ENCODE results near the gene ZNF862.

GRCh38 chr7:149864751-149865150 is 26.6 kb downstream of the ZNF862 start:
- TF ChIP-seq, protein P1, sequence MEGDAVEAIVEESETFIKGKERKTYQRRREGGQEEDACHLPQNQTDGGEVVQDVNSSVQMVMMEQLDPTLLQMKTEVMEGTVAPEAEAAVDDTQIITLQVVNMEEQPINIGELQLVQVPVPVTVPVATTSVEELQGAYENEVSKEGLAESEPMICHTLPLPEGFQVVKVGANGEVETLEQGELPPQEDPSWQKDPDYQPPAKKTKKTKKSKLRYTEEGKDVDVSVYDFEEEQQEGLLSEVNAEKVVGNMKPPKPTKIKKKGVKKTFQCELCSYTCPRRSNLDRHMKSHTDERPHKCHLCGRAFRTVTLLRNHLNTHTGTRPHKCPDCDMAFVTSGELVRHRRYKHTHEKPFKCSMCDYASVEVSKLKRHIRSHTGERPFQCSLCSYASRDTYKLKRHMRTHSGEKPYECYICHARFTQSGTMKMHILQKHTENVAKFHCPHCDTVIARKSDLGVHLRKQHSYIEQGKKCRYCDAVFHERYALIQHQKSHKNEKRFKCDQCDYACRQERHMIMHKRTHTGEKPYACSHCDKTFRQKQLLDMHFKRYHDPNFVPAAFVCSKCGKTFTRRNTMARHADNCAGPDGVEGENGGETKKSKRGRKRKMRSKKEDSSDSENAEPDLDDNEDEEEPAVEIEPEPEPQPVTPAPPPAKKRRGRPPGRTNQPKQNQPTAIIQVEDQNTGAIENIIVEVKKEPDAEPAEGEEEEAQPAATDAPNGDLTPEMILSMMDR (conservative IDR thresholded peaks at IDR 0.05; ENCODE audit: low read length) = no peak
- no peak for TF ChIP-seq EZH2phosphoT487 (IDR thresholded peaks at IDR 0.05; ENCODE audit: borderline replicate concordance)
